Stimulated activated CD4-positive, alpha-beta T cell treated with anti-CD3 and anti-CD28 coated beads, Interleukin-12 subunit alpha, Interleukin-12 subunit beta, amount 100 ng/mL, for 4 hours (primary cell): ENCODE data around the gene KAT2B.

Source experiments
- DNase-seq: peaks from one replicate; pipeline ENCODE4 v3.0.0-alpha.2; 2020

Gene KAT2B

DNA sequence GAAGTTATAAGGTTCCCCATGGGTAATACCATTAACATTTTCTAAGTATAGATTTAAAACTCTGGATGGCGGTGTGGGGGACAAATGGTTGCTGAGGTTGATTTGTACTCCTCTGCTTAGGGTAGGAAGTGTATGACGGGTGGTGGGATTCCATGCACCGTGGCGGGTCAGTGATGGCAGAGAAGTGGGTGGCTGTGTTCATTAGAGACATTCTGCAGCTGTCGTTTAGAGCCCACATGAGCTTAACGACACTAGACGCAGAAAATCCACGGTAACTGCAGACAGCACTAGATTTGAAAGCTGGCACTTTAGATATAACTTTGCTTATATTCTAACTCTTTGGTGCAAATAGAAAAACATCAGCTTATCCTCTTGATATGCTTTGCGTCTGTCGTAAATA is 108.2 kb downstream of the KAT2B start:
- no peak for DNase-seq

DNA sequence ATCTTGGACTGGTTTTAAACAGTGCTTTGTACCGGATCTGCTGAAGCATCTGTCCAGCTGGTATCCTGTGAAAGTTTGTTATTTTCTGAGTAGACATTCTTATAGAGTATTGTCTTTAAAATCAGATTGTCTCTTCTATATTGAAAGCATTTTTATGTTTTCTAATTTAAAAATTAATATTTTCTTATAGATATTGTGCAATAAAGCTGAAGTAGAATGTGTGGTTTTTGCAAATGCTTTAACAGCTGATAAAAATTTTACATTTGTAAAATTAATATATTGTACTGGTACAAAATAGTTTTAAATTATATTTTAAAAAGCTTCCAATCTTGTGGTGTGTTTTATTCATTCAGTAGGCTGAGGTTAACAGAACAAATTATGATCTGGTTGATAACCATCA is 113.8 kb downstream of the KAT2B start:
- no peak for DNase-seq

DNA sequence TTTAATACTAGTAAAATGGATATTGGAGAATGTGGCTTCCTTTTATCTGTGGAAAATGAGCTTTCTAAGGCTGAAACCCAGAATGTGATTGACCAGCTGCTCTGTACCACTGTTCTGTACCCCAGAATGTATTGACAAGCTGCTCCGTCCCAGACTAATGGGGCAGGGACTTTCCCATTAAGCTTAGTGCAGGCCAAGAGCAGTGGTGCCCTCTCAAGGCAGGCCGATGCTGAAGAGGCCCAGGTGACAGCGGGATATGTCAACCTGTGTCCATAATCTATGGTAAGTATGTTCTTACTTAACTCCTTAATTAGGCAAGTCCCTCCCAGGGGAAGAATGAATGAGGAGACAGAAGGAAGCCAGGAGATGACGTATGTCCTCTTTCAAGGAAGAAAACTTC is 114.7 kb downstream of the KAT2B start:
- no peak for DNase-seq

DNA sequence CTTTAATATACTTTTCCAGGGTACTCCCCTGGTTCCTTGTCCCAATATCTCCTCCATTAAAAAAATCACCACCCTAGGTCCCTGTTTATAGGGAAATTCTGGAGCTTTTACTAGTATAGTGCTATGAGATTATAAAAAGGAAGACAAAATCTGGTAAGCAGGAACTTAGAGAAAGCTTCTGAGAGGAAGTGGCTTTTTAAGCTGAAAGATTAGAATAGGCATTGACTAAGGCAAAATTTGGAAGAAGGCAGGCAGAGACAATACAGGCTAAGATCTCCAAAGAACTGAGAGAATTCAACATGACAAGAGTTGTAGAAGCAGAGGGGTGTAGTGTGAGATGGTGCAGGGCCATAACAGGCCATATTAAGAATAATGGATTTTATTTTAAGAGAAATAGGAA is 120.0 kb downstream of the KAT2B start:
- no peak for DNase-seq

DNA sequence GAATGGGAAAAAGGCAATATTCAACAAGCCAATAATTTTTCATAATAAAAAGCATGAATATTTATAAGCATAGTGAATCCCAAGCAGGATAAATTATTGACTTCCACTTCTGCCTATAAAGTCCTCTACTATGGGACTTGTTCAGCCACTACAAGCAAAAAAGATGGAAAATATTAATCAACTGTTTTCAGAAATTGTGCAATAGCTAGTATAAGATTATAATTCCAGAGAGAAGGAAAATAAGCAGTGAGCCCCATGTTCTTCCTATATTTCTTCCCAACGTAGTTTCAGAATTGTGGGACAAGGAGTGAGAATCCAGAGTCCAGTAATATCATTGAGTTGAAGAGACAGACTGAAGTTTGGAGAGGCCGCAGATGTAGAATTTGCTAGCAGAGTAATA is 121.5 kb downstream of the KAT2B start:
- no peak for DNase-seq

DNA sequence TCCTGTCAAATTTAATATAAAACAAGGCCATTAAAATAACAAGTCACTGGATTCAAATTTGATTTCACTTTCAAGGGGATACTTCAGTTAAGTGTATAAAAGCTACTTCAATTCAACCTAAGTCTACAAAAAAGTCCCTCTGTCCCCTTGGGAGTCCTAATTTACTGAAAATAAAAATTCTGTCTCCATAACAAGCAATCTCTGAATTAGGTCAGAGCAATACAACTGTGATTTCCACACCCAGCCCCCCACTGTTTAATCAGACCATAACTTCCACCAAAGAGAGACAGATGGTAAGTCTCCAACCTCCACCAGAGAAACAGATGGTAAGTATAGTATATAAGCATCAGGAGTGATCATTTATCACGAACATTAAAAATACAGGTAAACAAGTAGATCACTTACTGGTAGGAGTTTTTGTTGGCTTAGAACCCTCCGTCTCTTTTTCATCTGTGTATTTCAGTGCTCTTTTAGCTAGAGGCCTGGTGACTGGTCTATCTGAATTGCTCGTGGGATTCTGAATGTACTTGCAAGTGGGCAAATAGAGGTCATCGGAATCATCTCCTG is 133.7 kb downstream of the KAT2B start:
- DNase-seq, result no peak

DNA sequence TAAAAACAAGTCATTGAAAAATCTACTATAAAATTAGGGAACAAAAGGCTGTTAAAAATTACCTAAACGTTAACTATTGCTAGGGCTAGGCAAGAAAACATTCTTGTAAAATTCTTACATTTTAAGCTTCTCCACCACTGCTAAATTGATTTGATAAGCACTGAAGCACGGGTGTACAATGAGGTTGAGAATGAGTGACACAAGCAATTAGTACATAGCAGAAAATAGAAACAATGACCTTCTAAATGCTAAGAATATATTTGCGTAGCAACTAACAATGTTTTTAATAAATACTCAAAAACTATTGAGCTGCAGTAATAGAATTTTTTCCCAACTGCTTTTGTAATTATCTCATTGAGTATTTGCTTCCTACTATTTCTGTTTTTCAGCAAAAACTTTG is 141.0 kb downstream of the KAT2B start:
- DNase-seq, result no peak

DNA sequence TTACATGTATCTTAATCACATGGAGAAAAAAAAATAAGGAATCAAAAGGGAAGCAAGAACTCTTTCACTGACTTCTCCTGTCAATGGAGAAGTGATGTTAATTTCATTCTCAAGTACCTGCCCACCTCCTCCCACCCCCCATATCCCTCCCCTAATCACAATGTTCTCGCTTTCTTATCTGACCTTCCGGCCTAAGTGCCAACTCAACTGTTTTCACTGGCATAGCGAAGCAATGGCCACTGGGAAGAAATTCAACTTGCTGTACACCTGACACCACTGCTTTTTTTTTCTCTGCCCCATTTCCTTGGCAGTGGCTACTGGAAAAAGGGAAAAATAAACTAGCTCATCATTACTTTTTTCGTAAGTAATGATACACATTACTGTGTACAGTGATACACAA is 142.0 kb downstream of the KAT2B start:
- no peak for DNase-seq

DNA sequence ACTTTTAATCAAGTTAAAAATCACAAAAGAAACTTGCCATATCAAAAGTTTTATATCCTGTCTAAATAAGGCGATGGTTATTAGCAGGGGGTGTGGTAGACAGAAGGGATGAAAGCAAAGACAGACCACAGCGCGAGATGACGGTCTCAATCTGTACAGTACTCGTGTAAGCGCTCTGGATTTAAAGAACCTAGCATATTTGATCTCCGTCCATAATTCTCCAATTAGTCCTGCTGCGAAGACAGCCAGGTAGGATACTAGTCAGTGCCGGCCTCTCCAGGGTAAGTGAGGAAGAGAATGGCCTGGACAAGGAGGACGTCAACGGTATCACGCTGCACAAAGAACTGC is 145.1 kb downstream of the KAT2B start:
- DNase-seq, result no peak

DNA sequence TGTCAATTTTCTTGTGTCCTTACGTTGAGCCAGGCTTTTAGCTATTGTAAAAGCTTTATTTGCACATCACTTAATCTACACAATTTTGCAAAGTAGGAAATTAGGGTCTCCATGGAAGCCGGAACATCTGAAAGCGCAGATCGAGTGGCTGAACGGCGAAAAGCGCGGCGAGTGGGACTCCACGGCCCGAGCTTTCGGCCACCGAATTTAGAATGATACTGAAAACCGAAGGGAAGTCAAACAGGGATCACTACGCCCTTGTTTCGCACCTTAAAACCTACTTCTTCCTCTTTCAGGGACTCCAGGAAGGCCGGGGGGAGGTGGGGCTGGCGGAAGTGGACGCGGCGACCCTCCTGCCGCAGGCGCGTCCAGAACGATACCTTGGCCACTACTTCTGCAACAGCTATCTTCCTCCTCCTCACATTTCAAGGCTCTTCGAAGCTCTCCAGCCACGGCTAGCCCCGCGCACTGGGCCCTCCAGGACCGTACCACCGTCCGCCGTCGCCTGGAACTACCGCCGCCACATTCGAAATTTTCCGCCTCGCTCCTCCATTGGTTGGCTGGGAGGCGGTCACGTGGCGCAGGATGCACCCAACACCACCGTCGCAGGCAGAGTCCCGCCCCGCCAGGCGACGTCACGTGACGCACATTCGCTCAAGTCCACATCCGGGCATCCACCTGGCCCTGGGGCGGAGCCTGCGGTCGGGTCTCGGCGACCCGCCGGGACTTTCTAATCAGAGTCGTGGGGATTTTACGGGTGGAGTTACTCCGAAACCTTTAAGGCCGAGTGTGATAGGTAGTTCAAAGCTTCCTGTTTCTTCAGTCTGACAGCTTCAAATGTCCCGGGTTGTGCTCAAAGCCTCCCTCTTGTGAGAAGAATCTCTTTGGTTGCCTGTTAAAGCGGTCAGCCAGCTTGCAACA is 145.7 kb downstream of the KAT2B start, which contains the start of gene SGO1:
SGO1 (minus strand) TSS at position 528 of the 921 bp plus-strand sequence. CDS start 2,179 bp downstream, outside the sequence.
- peak; percentile 99 for DNase-seq

DNA sequence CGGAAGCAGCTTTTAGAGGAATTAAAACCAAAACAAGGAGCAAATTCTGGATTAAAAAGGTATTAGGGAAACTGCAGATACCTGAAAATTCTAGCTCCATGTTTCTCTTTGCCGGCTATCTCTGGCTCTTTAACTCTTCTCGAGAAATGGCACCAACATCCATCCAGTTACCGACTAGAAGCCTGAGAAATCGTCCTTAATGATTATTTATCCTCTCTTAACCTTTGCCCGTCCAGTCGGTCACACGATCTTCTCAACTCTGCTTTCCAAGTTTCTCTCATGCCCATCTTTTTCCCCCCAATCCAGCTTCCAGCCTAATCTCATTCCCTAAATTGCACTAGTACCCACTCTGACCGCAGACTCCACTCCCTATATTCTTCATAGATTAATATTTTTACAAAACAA is 146.4 kb downstream of the KAT2B start:
- no peak for DNase-seq

DNA sequence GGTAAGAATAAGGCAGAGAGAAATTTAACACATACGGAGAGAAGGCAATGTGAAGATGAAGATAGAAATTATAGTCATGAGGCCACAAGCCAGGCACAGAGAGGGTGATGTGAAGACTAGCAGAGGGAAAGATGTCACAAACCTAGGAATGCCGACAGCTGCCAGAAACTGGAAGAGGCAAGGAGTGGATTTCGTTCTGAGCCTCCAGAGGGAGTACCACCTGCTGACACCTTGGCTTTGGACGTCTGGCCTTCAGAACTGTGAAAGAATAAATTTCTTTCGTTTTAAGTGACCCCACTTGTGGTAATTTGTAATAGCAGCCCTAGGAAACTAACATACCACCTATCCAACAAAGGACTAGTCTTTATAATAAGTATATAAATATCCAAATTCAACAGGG is 150.7 kb downstream of the KAT2B start:
- DNase-seq, result no peak

DNA sequence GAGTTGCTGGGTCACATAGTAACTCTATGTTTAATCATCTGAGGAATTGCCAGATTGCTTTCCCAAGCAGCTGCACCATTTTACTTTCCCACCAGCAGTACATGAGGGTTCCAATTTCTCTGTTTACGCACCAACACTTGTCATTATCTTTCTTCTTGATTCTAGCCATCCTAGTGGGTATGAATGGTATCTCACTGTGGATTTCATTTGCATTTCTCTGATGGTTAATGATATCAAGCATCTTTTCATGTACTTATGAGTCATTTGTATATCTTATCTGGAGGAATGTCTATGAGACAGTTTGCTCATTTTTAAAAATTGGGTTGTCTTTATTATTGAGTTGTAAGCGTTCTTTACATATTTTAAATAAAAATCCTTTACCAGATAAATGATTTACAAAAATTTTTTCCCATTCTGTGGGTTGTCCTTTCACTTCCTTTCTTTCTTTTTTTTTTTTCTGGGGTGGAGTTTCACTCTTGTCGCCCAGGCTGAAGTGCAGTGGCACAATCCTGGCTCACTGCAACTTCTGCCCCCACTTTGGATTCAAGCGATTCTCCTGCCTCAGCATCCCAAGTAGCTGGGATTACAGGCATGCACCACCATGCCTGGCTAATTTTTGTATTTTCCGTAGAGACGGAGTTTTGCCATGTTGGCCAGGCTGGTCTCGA is 154.7 kb downstream of the KAT2B start:
- no peak for DNase-seq

DNA sequence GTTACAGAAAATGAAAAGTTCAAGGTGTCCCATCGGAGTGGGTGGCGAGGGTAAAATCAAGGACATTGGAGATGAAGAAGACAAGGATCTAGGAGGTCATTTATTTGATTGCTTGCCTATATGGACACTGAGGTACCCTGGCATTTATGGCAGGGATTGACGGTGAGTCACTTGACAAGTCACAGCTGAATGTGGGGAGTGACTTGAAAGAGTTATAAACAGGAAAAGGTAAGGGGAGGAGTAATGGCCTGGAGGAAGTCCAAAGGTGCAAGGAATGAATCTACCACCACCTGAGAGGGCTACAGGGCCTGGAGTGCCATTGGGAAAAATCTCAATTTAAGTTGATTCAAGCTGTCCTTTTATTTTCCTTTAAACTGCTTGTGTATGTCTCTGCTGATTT is 157.5 kb downstream of the KAT2B start:
- no peak for DNase-seq

DNA sequence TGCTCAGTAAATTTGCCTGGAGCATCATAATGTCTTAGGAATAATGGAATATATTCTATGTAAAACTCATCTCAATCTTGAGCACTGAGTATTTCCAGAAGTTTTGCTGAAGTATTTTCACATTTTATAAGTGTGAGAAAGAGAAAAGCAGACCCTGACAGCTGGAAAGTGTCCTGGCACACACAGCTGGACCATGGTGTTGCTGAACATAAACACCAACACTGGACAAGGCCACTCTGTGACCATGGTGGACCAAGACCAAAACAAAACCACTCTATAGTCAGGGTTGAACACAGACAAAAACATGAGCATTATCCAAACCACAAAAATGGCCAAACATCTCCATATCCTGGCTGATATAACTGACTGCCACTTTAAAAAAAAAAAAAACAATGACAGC is 160.9 kb downstream of the KAT2B start:
- no peak for DNase-seq
